Cardiac fibroblast (primary cell): ENCODE results near the gene SMCR8.

Experiments
- DNase-seq, 2 donors: peaks; one replicate each; pipeline versions ENCODE4 v3.0.0 to v3.0.0-alpha.2; 2010; ENCODE audit warnings: low read depth in 2 of 2
- H3K4me3 ChIP-seq, 2 donors: replicated peaks in 1 of 2; 1 replicate in 1 of 2; 2 replicates in 1 of 2; pipeline ENCODE4 v1.5.1; 2011; ENCODE audit warnings: low read depth in 2 of 2, low read length in 2 of 2, mild to moderate bottlenecking in 2 of 2, moderate library complexity in 1 of 2
- CTCF ChIP-seq: IDR thresholded peaks from one replicate; pipeline ENCODE4 v1.5.1; 2011; ENCODE audit warnings: low read depth, mild to moderate bottlenecking, low read length, inconsistent platforms

Gene SMCR8

GRCh38 chr17:18309202-18309601 is 5.9 kb upstream of the SMCR8 start:
- no peak for TF ChIP-seq CTCF
- no peak overlapping the region for H3K4me3 ChIP-seq
- no peak for DNase-seq

GRCh38 chr17:18314059-18314730 is 898 bp upstream of the SMCR8 start:
- DNase-seq = no peak
- peak overlapping the region; percentile 85 to 95 for H3K4me3 ChIP-seq
- no peak for TF ChIP-seq CTCF

GRCh38 chr17:18315562-18315922 is 449 bp downstream of the SMCR8 start:
- TF ChIP-seq CTCF = no peak
- no peak for DNase-seq

GRCh38 chr17:18315961-18316360 is 868 bp downstream of the SMCR8 start:
- no peak for DNase-seq
- H3K4me3 ChIP-seq = peak overlapping the region; percentile 85 to 95

More at GRCh38 chr17:18315562-18315922, 449 bp downstream of the SMCR8 start:
- peak overlapping the region; percentile 85 to 95 for H3K4me3 ChIP-seq

GRCh38 chr17:18318117-18318516 is 3.0 kb downstream of the SMCR8 start:
- TF ChIP-seq CTCF = no peak
- DNase-seq = no peak
- no peak overlapping the region for H3K4me3 ChIP-seq

More at GRCh38 chr17:18315961-18316360, 868 bp downstream of the SMCR8 start:
- no peak for TF ChIP-seq CTCF

GRCh38 chr17:18318771-18319450 is 3.8 kb downstream of the SMCR8 start:
- no peak overlapping the region for H3K4me3 ChIP-seq
- TF ChIP-seq CTCF = no peak
- no peak for DNase-seq
